HepG2 (cell line): ENCODE data around the gene MCOLN1. TPM values are rescaled to one million over a fixed set of nuclear protein-coding genes. Genes with fewer than 3 reads are reported as not detected.

Experiments
- CHD2 ChIP-seq: IDR thresholded peaks from 2 replicates; pipeline ENCODE4 v1.6.1; 2011; ENCODE audit warnings: low read depth, low read length, improper control_type of control experiment
- NR2F2 ChIP-seq: IDR thresholded peaks from 2 replicates; pipeline ENCODE4 v1.6.1; 2012; ENCODE audit warnings: low read depth, inconsistent platforms, borderline replicate concordance
- WIZ ChIP-seq: sonication (generic); formaldehyde crosslinking; IDR thresholded peaks from 2 replicates; pipeline ENCODE4 v1.5.1; 2020; ENCODE audit warnings: mild to moderate bottlenecking, missing genetic modification reagents
- ZFY ChIP-seq: sonication (generic); formaldehyde crosslinking; IDR thresholded peaks from 2 replicates; pipeline ENCODE4 v1.4.0; 2020; ENCODE audit warnings: missing genetic modification reagents
- ZNF12 ChIP-seq: sonication (generic); formaldehyde crosslinking; IDR thresholded peaks from 2 replicates; pipeline ENCODE4 v1.5.0; 2020; ENCODE audit warnings: missing genetic modification reagents
- ZNF136 ChIP-seq: sonication (generic); formaldehyde crosslinking; IDR thresholded peaks from 2 replicates; pipeline ENCODE4 v1.8.1; 2022; ENCODE audit warnings: low read depth, mild to moderate bottlenecking, moderate library complexity, missing genetic modification reagents
- ZNF232 ChIP-seq: sonication (generic); formaldehyde crosslinking; IDR thresholded peaks from 2 replicates; pipeline ENCODE4 v1.4.0; 2020; ENCODE audit warnings: missing genetic modification reagents, borderline replicate concordance
- ZNF550 ChIP-seq: sonication (generic); formaldehyde crosslinking; IDR thresholded peaks from 2 replicates; pipeline ENCODE4 v1.4.0; 2020; ENCODE audit warnings: mild to moderate bottlenecking, missing genetic modification reagents, borderline replicate concordance
- ZNF577 ChIP-seq: sonication (generic); formaldehyde crosslinking; IDR thresholded peaks from 2 replicates; pipeline ENCODE4 v1.4.0; 2020; ENCODE audit warnings: mild to moderate bottlenecking, low read depth, missing genetic modification reagents, borderline replicate concordance
- ZNF746 ChIP-seq: sonication (generic); formaldehyde crosslinking; IDR thresholded peaks from 2 replicates; pipeline ENCODE4 v1.8.0; 2022; ENCODE audit warnings: mild to moderate bottlenecking, missing genetic modification reagents
- polyA plus RNA-seq, 8 experiments: library from polyadenylated mRNA; depleted of rRNA in 3 of 8; stranded (reverse) in 7 of 8; unstranded in 1 of 8; fragments of >200 nt; fragmentation: Illumina TruSeq in 4 of 8; extraction: Trizol in 4 of 8; gene quantifications; 2 replicates each; pipeline versions ENCODE4 v1.2.1 to v1.2.3, GENCODE V29; 2011 to 2016; ENCODE audit warnings: low read depth in 4 of 8, missing spikeins in 1 of 8, mixed read lengths in 1 of 8; ENCODE audit not compliant: insufficient read depth in 1 of 8
- total RNA-seq, 5 experiments: library from RNA; depleted of rRNA; stranded (reverse); fragments of >200 nt; fragmentation: Illumina TruSeq; extraction: Trizol; gene quantifications; 2 replicates each; pipeline ENCODE4 v1.2.3, GENCODE V29; 2016; ENCODE audit warnings: low read depth in 1 of 5
- TF ChIP-seq, protein P1 (sequence below): IDR thresholded peaks from 2 replicates; pipeline ENCODE4 v1.6.1; 2016; ENCODE audit warnings: missing compliant biosample characterization, missing genetic modification reagents, borderline replicate concordance
- TF ChIP-seq, protein P2 (sequence below): sonication (generic); formaldehyde crosslinking; IDR thresholded peaks from 2 replicates; pipeline ENCODE4 v1.9.0; 2022; ENCODE audit warnings: missing genetic modification reagents, mild to moderate bottlenecking, borderline replicate concordance
- TF ChIP-seq, protein P3 (sequence below): sonication (generic); formaldehyde crosslinking; IDR thresholded peaks from 2 replicates; pipeline ENCODE4 v1.5.1; 2020; ENCODE audit warnings: mild to moderate bottlenecking, moderate library complexity, missing genetic modification reagents
- TF ChIP-seq, protein P4 (sequence below): sonication (generic); formaldehyde crosslinking; IDR thresholded peaks from 2 replicates; pipeline ENCODE4 v1.5.1; 2020; ENCODE audit warnings: missing genetic modification reagents, mild to moderate bottlenecking, borderline replicate concordance
- TF ChIP-seq, protein P5 (sequence below): IDR thresholded peaks from 2 replicates; pipeline ENCODE4 v1.6.1; 2016; ENCODE audit warnings: missing compliant biosample characterization, missing genetic modification reagents, borderline replicate concordance
- TF ChIP-seq, protein P6 (sequence below): sonication (generic); formaldehyde crosslinking; IDR thresholded peaks from 2 replicates; pipeline ENCODE4 v1.4.0; 2020; ENCODE audit warnings: mild to moderate bottlenecking, missing genetic modification reagents

Gene MCOLN1
- total and polyA plus RNA-seq, 2 of the 13 experiments (the other 11 are each of a cell fraction or from before 2014, with no cell fraction given) = 3.4 to 15.7 TPM

DNA sequence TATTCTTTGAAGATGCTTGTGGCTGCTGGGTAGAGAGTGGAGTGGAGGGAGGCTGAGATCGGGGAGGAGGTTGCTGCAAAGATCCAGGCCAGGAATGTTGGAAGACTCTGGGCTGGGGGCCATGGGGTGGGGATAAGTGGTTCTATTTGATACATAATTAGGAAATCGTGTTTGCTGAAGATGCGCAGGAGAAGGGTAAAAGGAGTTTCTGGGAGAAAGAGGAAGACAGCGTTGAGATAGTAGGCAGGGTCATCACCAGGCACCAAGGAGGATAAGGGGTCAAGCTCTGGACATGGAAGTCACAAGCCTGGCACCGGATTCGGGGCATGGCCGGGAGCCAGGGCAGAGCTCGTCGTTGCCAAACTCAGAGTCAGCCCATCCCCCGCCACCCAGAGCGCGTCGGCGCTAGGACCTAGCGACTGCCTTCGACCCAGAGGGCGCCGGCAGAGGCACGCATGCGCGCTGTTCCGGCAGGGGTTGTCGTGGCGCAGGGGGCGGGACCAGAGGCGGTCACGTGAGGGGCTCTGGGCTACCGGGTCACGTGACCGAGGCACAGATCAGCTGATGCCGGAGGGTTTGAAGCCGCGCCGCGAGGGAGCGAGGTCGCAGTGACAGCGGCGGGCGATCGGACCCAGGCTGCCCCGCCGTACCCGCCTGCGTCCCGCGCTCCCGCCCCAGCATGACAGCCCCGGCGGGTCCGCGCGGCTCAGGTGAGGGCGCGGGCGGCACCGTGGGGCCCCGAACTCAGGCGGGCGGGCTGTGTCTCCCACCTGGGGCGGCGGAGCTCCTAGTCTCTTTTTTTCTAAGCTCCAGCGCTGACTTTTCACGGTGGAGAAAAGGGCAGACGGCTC lies at the start of gene MCOLN1 (continued):
- TF ChIP-seq, protein P1, sequence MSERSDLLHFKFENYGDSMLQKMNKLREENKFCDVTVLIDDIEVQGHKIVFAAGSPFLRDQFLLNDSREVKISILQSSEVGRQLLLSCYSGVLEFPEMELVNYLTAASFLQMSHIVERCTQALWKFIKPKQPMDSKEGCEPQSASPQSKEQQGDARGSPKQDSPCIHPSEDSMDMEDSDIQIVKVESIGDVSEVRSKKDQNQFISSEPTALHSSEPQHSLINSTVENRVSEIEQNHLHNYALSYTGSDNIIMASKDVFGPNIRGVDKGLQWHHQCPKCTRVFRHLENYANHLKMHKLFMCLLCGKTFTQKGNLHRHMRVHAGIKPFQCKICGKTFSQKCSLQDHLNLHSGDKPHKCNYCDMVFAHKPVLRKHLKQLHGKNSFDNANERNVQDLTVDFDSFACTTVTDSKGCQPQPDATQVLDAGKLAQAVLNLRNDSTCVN (CRISPR knock-in tag) = no peak
- TF ChIP-seq ZNF136 (CRISPR knock-in tag) = 0 out of 2 replicates have a peak, but pooled peaks have one; percentile 62
- no peak for TF ChIP-seq ZNF577 (CRISPR knock-in tag)
- no peak for TF ChIP-seq ZNF12
- TF ChIP-seq, protein P2, sequence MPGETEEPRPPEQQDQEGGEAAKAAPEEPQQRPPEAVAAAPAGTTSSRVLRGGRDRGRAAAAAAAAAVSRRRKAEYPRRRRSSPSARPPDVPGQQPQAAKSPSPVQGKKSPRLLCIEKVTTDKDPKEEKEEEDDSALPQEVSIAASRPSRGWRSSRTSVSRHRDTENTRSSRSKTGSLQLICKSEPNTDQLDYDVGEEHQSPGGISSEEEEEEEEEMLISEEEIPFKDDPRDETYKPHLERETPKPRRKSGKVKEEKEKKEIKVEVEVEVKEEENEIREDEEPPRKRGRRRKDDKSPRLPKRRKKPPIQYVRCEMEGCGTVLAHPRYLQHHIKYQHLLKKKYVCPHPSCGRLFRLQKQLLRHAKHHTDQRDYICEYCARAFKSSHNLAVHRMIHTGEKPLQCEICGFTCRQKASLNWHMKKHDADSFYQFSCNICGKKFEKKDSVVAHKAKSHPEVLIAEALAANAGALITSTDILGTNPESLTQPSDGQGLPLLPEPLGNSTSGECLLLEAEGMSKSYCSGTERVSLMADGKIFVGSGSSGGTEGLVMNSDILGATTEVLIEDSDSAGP (CRISPR knock-in tag) = peak; percentile 99
- TF ChIP-seq, protein P3, sequence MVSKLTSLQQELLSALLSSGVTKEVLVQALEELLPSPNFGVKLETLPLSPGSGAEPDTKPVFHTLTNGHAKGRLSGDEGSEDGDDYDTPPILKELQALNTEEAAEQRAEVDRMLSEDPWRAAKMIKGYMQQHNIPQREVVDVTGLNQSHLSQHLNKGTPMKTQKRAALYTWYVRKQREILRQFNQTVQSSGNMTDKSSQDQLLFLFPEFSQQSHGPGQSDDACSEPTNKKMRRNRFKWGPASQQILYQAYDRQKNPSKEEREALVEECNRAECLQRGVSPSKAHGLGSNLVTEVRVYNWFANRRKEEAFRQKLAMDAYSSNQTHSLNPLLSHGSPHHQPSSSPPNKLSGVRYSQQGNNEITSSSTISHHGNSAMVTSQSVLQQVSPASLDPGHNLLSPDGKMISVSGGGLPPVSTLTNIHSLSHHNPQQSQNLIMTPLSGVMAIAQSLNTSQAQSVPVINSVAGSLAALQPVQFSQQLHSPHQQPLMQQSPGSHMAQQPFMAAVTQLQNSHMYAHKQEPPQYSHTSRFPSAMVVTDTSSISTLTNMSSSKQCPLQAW (CRISPR knock-in tag) = peak; percentile 86
- no peak for TF ChIP-seq ZNF746 (CRISPR knock-in tag)
- no peak; the same call in 1 of the 2 replicates for TF ChIP-seq NR2F2
- no peak for TF ChIP-seq ZNF232 (CRISPR knock-in tag)
- TF ChIP-seq ZNF550 = 0 out of 2 replicates have a peak, but pooled peaks have one; percentile 68
- TF ChIP-seq, protein P4, sequence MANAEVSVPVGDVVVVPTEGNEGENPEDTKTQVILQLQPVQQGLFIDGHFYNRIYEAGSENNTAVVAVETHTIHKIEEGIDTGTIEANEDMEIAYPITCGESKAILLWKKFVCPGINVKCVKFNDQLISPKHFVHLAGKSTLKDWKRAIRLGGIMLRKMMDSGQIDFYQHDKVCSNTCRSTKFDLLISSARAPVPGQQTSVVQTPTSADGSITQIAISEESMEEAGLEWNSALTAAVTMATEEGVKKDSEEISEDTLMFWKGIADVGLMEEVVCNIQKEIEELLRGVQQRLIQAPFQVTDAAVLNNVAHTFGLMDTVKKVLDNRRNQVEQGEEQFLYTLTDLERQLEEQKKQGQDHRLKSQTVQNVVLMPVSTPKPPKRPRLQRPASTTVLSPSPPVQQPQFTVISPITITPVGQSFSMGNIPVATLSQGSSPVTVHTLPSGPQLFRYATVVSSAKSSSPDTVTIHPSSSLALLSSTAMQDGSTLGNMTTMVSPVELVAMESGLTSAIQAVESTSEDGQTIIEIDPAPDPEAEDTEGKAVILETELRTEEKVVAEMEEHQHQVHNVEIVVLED (CRISPR knock-in tag) = peak; percentile 86
- TF ChIP-seq, protein P5, sequence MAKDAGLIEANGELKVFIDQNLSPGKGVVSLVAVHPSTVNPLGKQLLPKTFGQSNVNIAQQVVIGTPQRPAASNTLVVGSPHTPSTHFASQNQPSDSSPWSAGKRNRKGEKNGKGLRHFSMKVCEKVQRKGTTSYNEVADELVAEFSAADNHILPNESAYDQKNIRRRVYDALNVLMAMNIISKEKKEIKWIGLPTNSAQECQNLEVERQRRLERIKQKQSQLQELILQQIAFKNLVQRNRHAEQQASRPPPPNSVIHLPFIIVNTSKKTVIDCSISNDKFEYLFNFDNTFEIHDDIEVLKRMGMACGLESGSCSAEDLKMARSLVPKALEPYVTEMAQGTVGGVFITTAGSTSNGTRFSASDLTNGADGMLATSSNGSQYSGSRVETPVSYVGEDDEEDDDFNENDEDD (CRISPR knock-in tag) = peak; percentile 97
- TF ChIP-seq ZFY (CRISPR knock-in tag) = peak; percentile 58; the same call in 1 of the 2 replicates
- no peak for TF ChIP-seq WIZ (CRISPR knock-in tag)
- TF ChIP-seq, protein P6, sequence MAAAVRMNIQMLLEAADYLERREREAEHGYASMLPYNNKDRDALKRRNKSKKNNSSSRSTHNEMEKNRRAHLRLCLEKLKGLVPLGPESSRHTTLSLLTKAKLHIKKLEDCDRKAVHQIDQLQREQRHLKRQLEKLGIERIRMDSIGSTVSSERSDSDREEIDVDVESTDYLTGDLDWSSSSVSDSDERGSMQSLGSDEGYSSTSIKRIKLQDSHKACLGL (CRISPR knock-in tag) = no peak; the same call in 1 of the 2 replicates
- peak; percentile 81 for TF ChIP-seq CHD2
